Ishikawa (cell line): ENCODE results near the gene IP6K3.

Experiments used
- CEBPB ChIP-seq: IDR thresholded peaks from 2 replicates; pipeline ENCODE4 v1.6.1; 2012
- CREB1 ChIP-seq: IDR thresholded peaks from 2 replicates; pipeline ENCODE4 v1.6.1; 2012; ENCODE audit warnings: low read depth
- EGR1 ChIP-seq: IDR thresholded peaks from 2 replicates; pipeline ENCODE4 v1.6.1; 2012
- EP300 ChIP-seq: IDR thresholded peaks from 2 replicates; pipeline ENCODE4 v1.6.1; 2012; ENCODE audit warnings: borderline replicate concordance
- FOXM1 ChIP-seq: IDR thresholded peaks from 2 replicates; pipeline ENCODE4 v1.6.1; 2012; ENCODE audit warnings: low read depth, borderline replicate concordance
- MAX ChIP-seq: IDR thresholded peaks from 2 replicates; pipeline ENCODE4 v1.6.1; 2012
- NFIC ChIP-seq: IDR thresholded peaks from 2 replicates; pipeline ENCODE4 v1.6.1; 2012
- RAD21 ChIP-seq: IDR thresholded peaks from 2 replicates; pipeline ENCODE4 v1.6.1; 2012; ENCODE audit warnings: low read depth
- REST ChIP-seq: IDR thresholded peaks from 2 replicates; pipeline ENCODE4 v1.6.1; 2012; ENCODE audit warnings: low read depth, mild to moderate bottlenecking
- TAF1 ChIP-seq: IDR thresholded peaks from 2 replicates; pipeline ENCODE4 v1.6.1; 2012; ENCODE audit warnings: low read depth, mild to moderate bottlenecking
- TCF12 ChIP-seq: IDR thresholded peaks from 2 replicates; pipeline ENCODE4 v1.6.1; 2012; ENCODE audit warnings: low read depth
- TEAD4 ChIP-seq: IDR thresholded peaks from 2 replicates; pipeline ENCODE4 v1.6.1; 2012
- USF1 ChIP-seq: IDR thresholded peaks from 2 replicates; pipeline ENCODE4 v1.6.1; 2012
- YY1 ChIP-seq: IDR thresholded peaks from 2 replicates; pipeline ENCODE4 v1.6.1; 2012; ENCODE audit warnings: low read depth
- ZBTB7A ChIP-seq: IDR thresholded peaks from 2 replicates; pipeline ENCODE4 v1.6.1; 2012; ENCODE audit warnings: low read depth

IP6K3 gene

GRCh38 chr6:33727932-33728331, 18.8 kb downstream of the IP6K3 start:
- no peak for TF ChIP-seq RAD21
- TF ChIP-seq ZBTB7A, result no peak
- no peak for TF ChIP-seq FOXM1
- no peak for TF ChIP-seq EGR1
- no peak for TF ChIP-seq NFIC
- TF ChIP-seq TEAD4, result no peak
- TF ChIP-seq TAF1, result no peak
- TF ChIP-seq MAX, result no peak
- TF ChIP-seq USF1, result no peak
- TF ChIP-seq YY1, result no peak
- no peak for TF ChIP-seq EP300
- TF ChIP-seq REST, result no peak
- TF ChIP-seq CEBPB, result no peak
- TF ChIP-seq TCF12, result no peak
- no peak for TF ChIP-seq CREB1

GRCh38 chr6:33727126-33727525, 19.6 kb downstream of the IP6K3 start:
- TF ChIP-seq EGR1 (no peak), EP300 (no peak), TAF1 (no peak), TCF12 (no peak), CREB1 (no peak), RAD21 (no peak), FOXM1 (no peak), ZBTB7A (no peak), YY1 (no peak), CEBPB (no peak), NFIC (no peak), REST (no peak)

GRCh38 chr6:33726696-33727095, 20.0 kb downstream of the IP6K3 start:
- TF ChIP-seq CREB1 (no peak), FOXM1 (no peak), EP300 (no peak), REST (no peak), MAX (no peak), RAD21 (no peak), TCF12 (no peak), EGR1 (no peak), USF1 (no peak), YY1 (no peak), CEBPB (no peak), TEAD4 (no peak), TAF1 (no peak), NFIC (no peak), ZBTB7A (no peak)

- TF ChIP-seq NFIC (no peak), TEAD4 (no peak), USF1 (no peak), MAX (no peak), EGR1 (no peak), TCF12 (no peak), FOXM1 (no peak)
Measured at GRCh38 chr6:33725891-33726673, 20.6 kb downstream of the IP6K3 start.
